ENCODE results near the gene PEDS1.

DNA sequence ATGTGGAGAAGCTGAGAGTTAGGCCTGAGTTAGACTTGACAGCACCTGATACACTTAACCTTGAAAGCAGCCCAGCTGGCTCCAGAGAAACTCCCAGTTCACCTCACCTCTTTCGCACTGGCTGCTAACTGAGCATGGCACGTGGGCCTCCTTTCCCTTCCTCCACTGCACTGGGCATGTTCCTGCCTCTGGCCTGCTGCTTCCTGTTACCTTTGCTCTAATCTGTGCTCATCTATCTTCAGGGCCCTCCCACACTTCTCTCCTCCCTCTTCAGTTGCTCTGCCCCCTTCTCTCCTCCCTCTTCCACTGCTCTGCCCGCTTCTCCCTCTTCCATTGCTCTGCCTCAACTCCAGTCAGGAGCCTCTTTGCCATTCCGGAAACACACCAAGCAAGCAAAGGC, 26.9 kb downstream of the PEDS1 start:
- TF ChIP-seq CTCF (IDR thresholded peaks at IDR 0.05; ENCODE audit: poor library complexity, severe bottlenecking) (no peak), EP300 (conservative IDR thresholded peaks at IDR 0.05; ENCODE audit: poor library complexity, severe bottlenecking) (no peak), RAD21 (conservative IDR thresholded peaks at IDR 0.05) (no peak), POLR2AphosphoS5 (IDR thresholded peaks at IDR 0.05) (no peak)
